H9 (cell line): Measurements from ENCODE around the gene SPRN. TPM values are rescaled to one million over a fixed set of nuclear protein-coding genes. Genes with fewer than 3 reads are reported as not detected.

Experiments used
- DNase-seq: peaks from one replicate; pipeline ENCODE4 v3.0.0-alpha.2; 2017
- H2AFZ ChIP-seq: one replicate; pipeline ENCODE4 v1.6.1; 2013; ENCODE audit warnings: mild to moderate bottlenecking, low read length, control low read depth, moderate library complexity
- H2AK5ac ChIP-seq: 2 replicates; pipeline ENCODE4 v1.6.1; 2013; ENCODE audit warnings: low read length, control low read depth, mixed read lengths; ENCODE audit not compliant: insufficient read length
- H2BK120ac ChIP-seq: one replicate; pipeline ENCODE4 v1.6.1; 2013; ENCODE audit warnings: low read depth, mild to moderate bottlenecking, low read length, control low read depth, inconsistent platforms; ENCODE audit not compliant: poor library complexity, severe bottlenecking
- H2BK12ac ChIP-seq: 2 replicates; pipeline ENCODE4 v1.6.1; 2013; ENCODE audit warnings: low read length, control low read depth, mixed read lengths, low read depth; ENCODE audit not compliant: insufficient read length
- H2BK15ac ChIP-seq: 2 replicates; pipeline ENCODE4 v1.6.1; 2013; ENCODE audit warnings: low read depth, low read length, control low read depth
- H2BK20ac ChIP-seq: one replicate; pipeline ENCODE4 v1.6.1; 2013; ENCODE audit warnings: low read depth, mild to moderate bottlenecking, low read length, control low read depth, inconsistent platforms; ENCODE audit not compliant: poor library complexity, severe bottlenecking
- H2BK5ac ChIP-seq: 2 replicates; pipeline ENCODE4 v1.6.1; 2013; ENCODE audit warnings: low read length, control low read depth, mixed read lengths; ENCODE audit not compliant: insufficient read length
- H3K14ac ChIP-seq: 2 replicates; pipeline ENCODE4 v1.6.1; 2013; ENCODE audit warnings: low read length, control low read depth; ENCODE audit not compliant: insufficient read depth
- H3K18ac ChIP-seq: 2 replicates; pipeline ENCODE4 v1.6.1; 2013; ENCODE audit warnings: low read depth, mild to moderate bottlenecking, mixed read lengths, low read length, control low read depth; ENCODE audit not compliant: insufficient read length
- H3K23ac ChIP-seq: 2 replicates; pipeline ENCODE4 v1.6.1; 2013; ENCODE audit warnings: low read length, control low read depth, mixed read lengths, low read depth; ENCODE audit not compliant: insufficient read length
- H3K23me2 ChIP-seq: 2 replicates; pipeline ENCODE4 v1.6.1; 2013; ENCODE audit warnings: low read depth, mild to moderate bottlenecking, mixed read lengths, low read length, control low read depth; ENCODE audit not compliant: insufficient read length, poor library complexity, severe bottlenecking
- H3K27ac ChIP-seq: 2 replicates; pipeline ENCODE4 v1.5.1; 2013; ENCODE audit warnings: low read length, control low read depth, mixed read lengths, low read depth; ENCODE audit not compliant: insufficient read length
- H3K27me3 ChIP-seq: 2 replicates; pipeline ENCODE4 v1.6.1; 2013; ENCODE audit warnings: low read length, control low read depth, inconsistent platforms; ENCODE audit not compliant: insufficient read depth
- H3K4ac ChIP-seq: 2 replicates; pipeline ENCODE4 v1.6.1; 2013; ENCODE audit warnings: low read depth, mild to moderate bottlenecking, control low read depth, inconsistent platforms, low read length, moderate library complexity
- H3K4me1 ChIP-seq: 2 replicates; pipeline ENCODE4 v1.6.1; 2013; ENCODE audit warnings: low read length, control low read depth, inconsistent platforms; ENCODE audit not compliant: insufficient read depth
- H3K4me2 ChIP-seq: 2 replicates; pipeline ENCODE4 v1.6.1; 2013; ENCODE audit warnings: low read length, control low read depth, mixed read lengths; ENCODE audit not compliant: insufficient read length, insufficient read depth
- H3K56ac ChIP-seq: 2 replicates; pipeline ENCODE4 v1.6.1; 2013; ENCODE audit warnings: low read depth, mild to moderate bottlenecking, mixed read lengths, low read length, control low read depth; ENCODE audit not compliant: insufficient read length
- H3K79me1 ChIP-seq: 2 replicates; pipeline ENCODE4 v1.6.1; 2013; ENCODE audit warnings: low read depth, mild to moderate bottlenecking, moderate library complexity, low read length, control low read depth, inconsistent platforms; ENCODE audit not compliant: insufficient read depth, poor library complexity, severe bottlenecking
- H3K79me2 ChIP-seq: 2 replicates; pipeline ENCODE4 v1.6.1; 2013; ENCODE audit warnings: low read length, control low read depth, inconsistent platforms; ENCODE audit not compliant: insufficient read depth
- H3K9ac ChIP-seq: 2 replicates; pipeline ENCODE4 v1.6.1; 2013; ENCODE audit warnings: low read length, control low read depth, mixed read lengths; ENCODE audit not compliant: insufficient read length; ENCODE audit errors: extremely low read depth
- H3K9me3 ChIP-seq: one replicate; pipeline ENCODE4 v1.6.1; 2013; ENCODE audit warnings: low read depth, low read length, inconsistent platforms; ENCODE audit not compliant: control insufficient read depth
- H3T11ph ChIP-seq: one replicate; pipeline ENCODE4 v1.6.1; 2013; ENCODE audit warnings: mild to moderate bottlenecking, low read length, control low read depth, inconsistent platforms
- H4K20me1 ChIP-seq: one replicate; pipeline ENCODE4 v1.6.1; 2013; ENCODE audit not compliant: control insufficient read depth, insufficient read length, insufficient read depth
- H4K5ac ChIP-seq: 2 replicates; pipeline ENCODE4 v1.6.1; 2013; ENCODE audit warnings: low read depth, mild to moderate bottlenecking, mixed read lengths, low read length, control low read depth; ENCODE audit not compliant: insufficient read length
- H4K8ac ChIP-seq: replicated peaks from 2 replicates; pipeline ENCODE4 v1.6.1; 2013; ENCODE audit warnings: low read length, control low read depth, mixed read lengths, low read depth; ENCODE audit not compliant: insufficient read length
- H4K91ac ChIP-seq: 2 replicates; pipeline ENCODE4 v1.6.1; 2013; ENCODE audit warnings: low read depth, mild to moderate bottlenecking, moderate library complexity, mixed read lengths, low read length, control low read depth; ENCODE audit not compliant: insufficient read length
- H3K27ac Mint-ChIP-seq, 3 experiments: 2 replicates in 2 of 3; 3 replicates in 1 of 3; pipeline ENCODE4 v1.8.0; 2020 to 2021; ENCODE audit warnings: mixed read lengths in 3 of 3, mild to moderate bottlenecking in 1 of 3, moderate library complexity in 1 of 3
- H3K27me3 Mint-ChIP-seq: 2 replicates; pipeline ENCODE4 v1.8.0; 2021; ENCODE audit warnings: low read depth, mild to moderate bottlenecking, moderate library complexity, mixed read lengths
- H3K36me3 Mint-ChIP-seq, 3 experiments: 2 replicates in 2 of 3; 3 replicates in 1 of 3; pipeline ENCODE4 v1.8.0; 2020 to 2021; ENCODE audit warnings: low read depth in 3 of 3, mixed read lengths in 3 of 3; ENCODE audit not compliant: insufficient read depth in 1 of 3
- H3K4me1 Mint-ChIP-seq, 2 experiments: 2 replicates each; pipeline ENCODE4 v1.8.0; 2020; ENCODE audit warnings: mixed read lengths in 2 of 2
- H3K4me3 Mint-ChIP-seq, 2 experiments: 2 replicates in 1 of 2; 3 replicates in 1 of 2; pipeline ENCODE4 v1.8.0; 2020 to 2021; ENCODE audit warnings: mild to moderate bottlenecking in 2 of 2, mixed read lengths in 2 of 2, moderate library complexity in 1 of 2
- H3K9me3 Mint-ChIP-seq, 2 experiments: 2 replicates in 1 of 2; 3 replicates in 1 of 2; pipeline ENCODE4 v1.8.0; 2020; ENCODE audit warnings: mild to moderate bottlenecking in 2 of 2, mixed read lengths in 2 of 2, moderate library complexity in 1 of 2
- CTCF ChIP-seq: fragments of 200-600 bp; sonication (generic); conservative IDR thresholded peaks from 3 replicates; pipeline ENCODE4 v1.8.0; 2021; ENCODE audit warnings: antibody characterized with exemption, mild to moderate bottlenecking
- WGBS: extraction: QIAGEN DNeasy Blood & Tissue Kit; methylation state at CpG from one replicate; pipeline ENCODE4 v1.1.7; 2013; ENCODE audit warnings: missing lambda C conversion rate, low lambda C conversion rate, mixed read lengths; ENCODE audit not compliant: insufficient read length; ENCODE audit errors: extremely low coverage; 5-methylcytosine and 5-hydroxymethylcytosine counted together
- total RNA-seq: library from RNA; stranded (reverse); gene quantifications from 2 replicates; pipeline ENCODE4 v1.2.1, GENCODE V29; 2021

Gene SPRN
- total RNA-seq, 1 experiment from 2014 or later: 0.42 TPM

GRCh38 chr10:133418289-133418993 lies 6.0 kb downstream of the SPRN start:
- no peak overlapping the region for H2BK15ac ChIP-seq
- Mint-ChIP-seq H3K4me1 (no peaks in the 10 kb centered on the region), H3K27ac (peak overlapping the region in 1 of 3 experiments; percentile 67; a peak in 2 of 7 replicates), H3K27me3 (peaks cover 7% of the 10 kb centered on the region), H3K36me3 (peaks cover 26 to 39% (median 39%) of the 10 kb centered on the region in 3 experiments), H3K9me3 (peaks cover 12 to 19% of the 10 kb centered on the region in 2 experiments), H3K4me3 (no peak overlapping the region)
- H2BK120ac ChIP-seq: no peak overlapping the region
- H3K27me3 ChIP-seq: no peaks in the 10 kb centered on the region
- H2AK5ac ChIP-seq: no peak overlapping the region
- H2BK12ac ChIP-seq: no peak overlapping the region
- no peak overlapping the region; the same call in 1 of the 2 replicates for H3K14ac ChIP-seq
- no peak overlapping the region for H3K4ac ChIP-seq
- no peak overlapping the region for H2BK5ac ChIP-seq
- no peak overlapping the region for H3K18ac ChIP-seq
- no peaks in the 10 kb centered on the region for H3K79me2 ChIP-seq
- H3K4me2 ChIP-seq: no peak overlapping the region
- no peak overlapping the region for H4K91ac ChIP-seq
- H3K56ac ChIP-seq: no peak overlapping the region
- H3K9me3 ChIP-seq: peaks cover 6% of the 10 kb centered on the region
- no CpG with 5 or more reads among the region's 14 CpGs for WGBS
- H3K9ac ChIP-seq: no peak overlapping the region
- no peak overlapping the region for H2BK20ac ChIP-seq
- H3K27ac ChIP-seq: no peak overlapping the region
- H3K23ac ChIP-seq: no peak overlapping the region
- no peak overlapping the region for H4K5ac ChIP-seq
- no peak for DNase-seq
- peaks cover 1% of the 10 kb centered on the region for H3K23me2 ChIP-seq
- H4K20me1 ChIP-seq: peaks cover 4% of the 10 kb centered on the region
- H3K79me1 ChIP-seq: no peaks in the 10 kb centered on the region
- H4K8ac ChIP-seq: no peak overlapping the region
- H3K4me1 ChIP-seq: no peaks in the 10 kb centered on the region
- TF ChIP-seq CTCF: no peak
- no peak overlapping the region for H3T11ph ChIP-seq
- no peak overlapping the region for H2AFZ ChIP-seq
